ENCODE data around the gene ENTPD2. TPM values are rescaled to one million over a fixed set of nuclear protein-coding genes. Genes with fewer than 3 reads are reported as not detected.

ENTPD2 gene
- total and polyA plus RNA-seq, 10 of the 15 experiments (the other 5 are each of a cell fraction or from before 2014, with no cell fraction given): 0.15 to 1.8 (median 0.65) TPM; not detected in 2

DNA sequence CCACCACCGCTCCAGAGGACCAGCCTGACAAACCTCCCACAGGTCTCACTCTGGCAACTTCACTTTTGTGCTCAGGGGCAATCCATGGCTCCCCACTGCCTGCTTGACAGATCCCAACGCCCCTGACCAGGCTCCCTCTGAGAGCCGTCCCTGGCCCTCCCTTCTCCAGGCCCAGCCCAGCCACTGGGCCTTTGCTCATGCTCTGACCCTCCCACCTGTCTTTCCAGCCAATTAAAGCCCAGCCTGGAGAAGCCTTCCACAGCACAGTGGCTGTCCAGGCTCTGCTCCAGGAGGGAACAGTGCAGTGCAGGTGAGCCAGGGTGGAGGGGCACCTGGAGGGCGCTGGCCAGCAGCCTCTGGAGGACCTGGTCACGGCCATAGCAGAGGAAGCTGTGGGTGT lies 3.3 kb downstream of the ENTPD2 start:
- H3K4me3 ChIP-seq: no peak overlapping the region
- in situ Hi-C loops (cut with MboI) (no loop called here), intact Hi-C loops (cut with micrococcal nuclease; ENCODE audit: unreplicated experiment) (no loop called here)
- H3K4me2 ChIP-seq (ENCODE audit: control insufficient read depth, insufficient read depth): no peak overlapping the region
- CTCF ChIA-PET: interaction anchor here (4.7 kb wide), 1 partner anchor 15 kb away, joined by 81 read pairs; no protein-coding TSS in a partner anchor
- no peak for TF ChIP-seq YBX1 (IDR thresholded peaks at IDR 0.05)
- TF ChIP-seq, protein P1, sequence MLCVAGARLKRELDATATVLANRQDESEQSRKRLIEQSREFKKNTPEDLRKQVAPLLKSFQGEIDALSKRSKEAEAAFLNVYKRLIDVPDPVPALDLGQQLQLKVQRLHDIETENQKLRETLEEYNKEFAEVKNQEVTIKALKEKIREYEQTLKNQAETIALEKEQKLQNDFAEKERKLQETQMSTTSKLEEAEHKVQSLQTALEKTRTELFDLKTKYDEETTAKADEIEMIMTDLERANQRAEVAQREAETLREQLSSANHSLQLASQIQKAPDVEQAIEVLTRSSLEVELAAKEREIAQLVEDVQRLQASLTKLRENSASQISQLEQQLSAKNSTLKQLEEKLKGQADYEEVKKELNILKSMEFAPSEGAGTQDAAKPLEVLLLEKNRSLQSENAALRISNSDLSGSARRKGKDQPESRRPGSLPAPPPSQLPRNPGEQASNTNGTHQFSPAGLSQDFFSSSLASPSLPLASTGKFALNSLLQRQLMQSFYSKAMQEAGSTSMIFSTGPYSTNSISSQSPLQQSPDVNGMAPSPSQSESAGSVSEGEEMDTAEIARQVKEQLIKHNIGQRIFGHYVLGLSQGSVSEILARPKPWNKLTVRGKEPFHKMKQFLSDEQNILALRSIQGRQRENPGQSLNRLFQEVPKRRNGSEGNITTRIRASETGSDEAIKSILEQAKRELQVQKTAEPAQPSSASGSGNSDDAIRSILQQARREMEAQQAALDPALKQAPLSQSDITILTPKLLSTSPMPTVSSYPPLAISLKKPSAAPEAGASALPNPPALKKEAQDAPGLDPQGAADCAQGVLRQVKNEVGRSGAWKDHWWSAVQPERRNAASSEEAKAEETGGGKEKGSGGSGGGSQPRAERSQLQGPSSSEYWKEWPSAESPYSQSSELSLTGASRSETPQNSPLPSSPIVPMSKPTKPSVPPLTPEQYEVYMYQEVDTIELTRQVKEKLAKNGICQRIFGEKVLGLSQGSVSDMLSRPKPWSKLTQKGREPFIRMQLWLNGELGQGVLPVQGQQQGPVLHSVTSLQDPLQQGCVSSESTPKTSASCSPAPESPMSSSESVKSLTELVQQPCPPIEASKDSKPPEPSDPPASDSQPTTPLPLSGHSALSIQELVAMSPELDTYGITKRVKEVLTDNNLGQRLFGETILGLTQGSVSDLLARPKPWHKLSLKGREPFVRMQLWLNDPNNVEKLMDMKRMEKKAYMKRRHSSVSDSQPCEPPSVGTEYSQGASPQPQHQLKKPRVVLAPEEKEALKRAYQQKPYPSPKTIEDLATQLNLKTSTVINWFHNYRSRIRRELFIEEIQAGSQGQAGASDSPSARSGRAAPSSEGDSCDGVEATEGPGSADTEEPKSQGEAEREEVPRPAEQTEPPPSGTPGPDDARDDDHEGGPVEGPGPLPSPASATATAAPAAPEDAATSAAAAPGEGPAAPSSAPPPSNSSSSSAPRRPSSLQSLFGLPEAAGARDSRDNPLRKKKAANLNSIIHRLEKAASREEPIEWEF (IDR thresholded peaks at IDR 0.05; ENCODE audit: insufficient replicate concordance, low read depth, low read length): no peak
- TF ChIP-seq TCF7 (IDR thresholded peaks at IDR 0.05; ENCODE audit: borderline replicate concordance): no peak
- TF ChIP-seq ZZZ3 (IDR thresholded peaks at IDR 0.05; ENCODE audit: control insufficient read depth, insufficient read length, low read depth): no peak
- TF ChIP-seq SREBF1 (IDR thresholded peaks at IDR 0.05; ENCODE audit: low read length): no peak
- TF ChIP-seq RUNX3 (IDR thresholded peaks at IDR 0.05; ENCODE audit: low read length): no peak
- no peak for TF ChIP-seq EGR1 (IDR thresholded peaks at IDR 0.05; ENCODE audit: borderline replicate concordance in 1 of 2, low read depth in 2 of 2, low read length in 2 of 2)
- no peaks in the 10 kb centered on the region for H3K9me3 ChIP-seq (replicated peaks; ENCODE audit: control insufficient read depth, insufficient read depth, low read length)
- H3K79me2 ChIP-seq (ENCODE audit: control insufficient read depth, insufficient read depth, low read length): no peaks in the 10 kb centered on the region
- 9% methylated on average over 5 of the region's 5 CpGs for WGBS (ENCODE audit: insufficient coverage, insufficient replicate concordance, low lambda C conversion rate, missing lambda C conversion rate)
- no peak overlapping the region for H2AFZ ChIP-seq (ENCODE audit: control insufficient read depth, low read depth, low read length)
- FAIRE-seq: no peak
- POLR2A ChIA-PET: no interaction called here
- DNase-seq (ENCODE audit: low read depth, low spot score): no peak
- SMC1A ChIA-PET (ENCODE audit: uncharacterized antibody, unreplicated experiment): no interaction called here
- no peak for ATAC-seq
- H3K36me3 ChIP-seq (ENCODE audit: control insufficient read depth in 2 of 2, insufficient read depth in 2 of 2, low read length in 1 of 2): no peaks in the 10 kb centered on the region
- BruUV-seq (replicated peaks): no TSS peak
- no peak overlapping the region for H3K9ac ChIP-seq (ENCODE audit: control insufficient read depth, insufficient read depth, low read length)
- RAD21 ChIA-PET (ENCODE audit: unreplicated experiment): no interaction called here
- H3K4me1 ChIP-seq (ENCODE audit: control insufficient read depth, insufficient read depth, low read length): no peaks in the 10 kb centered on the region
- H4K20me1 ChIP-seq (ENCODE audit: control insufficient read depth, insufficient read depth): no peaks in the 10 kb centered on the region
- peaks cover 13 to 20% of the 10 kb centered on the region in 2 experiments; a peak in 3 of 4 replicates for H3K27me3 ChIP-seq (replicated peaks in 1 of 2; ENCODE audit: control insufficient read depth in 2 of 2, insufficient read depth in 2 of 2, low read length in 1 of 2)
- no peak overlapping the region for H3K27ac ChIP-seq (ENCODE audit: control insufficient read depth, insufficient read depth)
